Esophagus squamous epithelium (tissue), 5 donors: Measurements from ENCODE around the gene TSPAN5. TPM values are rescaled to one million over a fixed set of nuclear protein-coding genes. Genes with fewer than 3 reads are reported as not detected.
A peak's percentile ranks its signal among the peaks of the same experiment; 100 is the strongest.
"Not testable (repeated sequence)": the region's sequence is repeated elsewhere in the genome, so short reads cannot be mapped to it uniquely, and the experiment has no call there.

Experiments used
- DNase-seq: peaks from one replicate; lab custom pipeline; 2025; lab: John Stamatoyannopoulos, UW
- H3K27ac ChIP-seq, 4 donors: fragments of 200-600 bp; sonication (generic); one replicate each; pipeline ENCODE4 v1.5.1; 2016 to 2019; ENCODE audit warnings: mild to moderate bottlenecking in 1 of 4
- H3K27me3 ChIP-seq, 4 donors: fragments of 200-600 bp; sonication (generic); 1 replicate in 3 of 4; 2 replicates in 1 of 4; pipeline versions ENCODE4 v1.5.1 to v1.6.0; 2017 to 2021; ENCODE audit warnings: antibody characterized with exemption in 1 of 4
- H3K36me3 ChIP-seq, 3 donors: fragments of 200-600 bp; sonication (generic); one replicate each; pipeline ENCODE4 v1.5.1; 2016 to 2019
- H3K4me1 ChIP-seq, 3 donors: fragments of 200-600 bp; sonication (generic); one replicate each; pipeline ENCODE4 v1.5.1; 2017 to 2019
- H3K4me3 ChIP-seq, 4 donors: fragments of 200-600 bp; sonication (generic); 1 replicate in 3 of 4; 2 replicates in 1 of 4; pipeline ENCODE4 v1.5.1; 2016 to 2019; ENCODE audit warnings: mild to moderate bottlenecking in 2 of 4, moderate library complexity in 1 of 4
- H3K9me3 ChIP-seq, 3 donors: fragments of 200-600 bp; sonication (generic); one replicate each; pipeline ENCODE4 v1.5.1; 2016 to 2019
- CTCF ChIP-seq, 6 experiments: fragments of 450-650 bp in 4 of 6; fragments of 200-600 bp in 2 of 6; sonication (generic) in 2 of 6; IDR thresholded peaks; one replicate each; pipeline ENCODE4 v1.5.1; 2016 to 2019; ENCODE audit warnings: antibody characterized with exemption in 6 of 6, mild to moderate bottlenecking in 4 of 6, moderate library complexity in 4 of 6
- POLR2A ChIP-seq, 4 donors: fragments of 450-650 bp; IDR thresholded peaks; one replicate each; pipeline ENCODE4 v1.6.1; 2017; ENCODE audit warnings: antibody characterized with exemption in 4 of 4, mild to moderate bottlenecking in 4 of 4, moderate library complexity in 3 of 4
- WGBS, 2 donors: methylation state at CpG; one replicate each; pipeline ENCODE4 v1.1.5; 2018; 5-methylcytosine and 5-hydroxymethylcytosine counted together
- intact Hi-C: fragments of 100-400 bp; cut with DNase I; formaldehyde crosslinking; loops from one replicate; pipeline ENCODE4 v1.15.0; 2022
- total RNA-seq, 4 donors: library from RNA; depleted of rRNA; stranded (reverse); fragments of >200 nt; gene quantifications; one replicate each; pipeline ENCODE4 v1.1.0, GENCODE V29; 2016
- donor health status: DM: yes; HTN: yes; CAD: no.

Gene TSPAN5
- total RNA-seq, 4 donors from 2014 or later, result 10.9 to 19.0 (median 13.9) TPM

GRCh38 chr4:98462487-98462886, 195.9 kb downstream of the TSPAN5 start:
- Histone ChIP-seq H3K4me3 (no peak overlapping the region), H3K9me3 (no peaks in the 10 kb centered on the region), H3K27ac (no peak overlapping the region), H3K36me3 (no peaks in the 10 kb centered on the region), H3K27me3 (no peaks in the 10 kb centered on the region), H3K4me1 (peaks cover 0 to 7% (median 5%) of the 10 kb centered on the region in 3 donors)
- no peak for DNase-seq
- intact Hi-C loops, result loop anchor here (10.0 kb wide), 1 partner anchor 308 kb away; no protein-coding TSS in a partner anchor
- no peak for TF ChIP-seq CTCF (IDR thresholded peaks at IDR 0.05)
- TF ChIP-seq POLR2A (IDR thresholded peaks at IDR 0.05), result no peak

GRCh38 chr4:98461121-98461865, 197.1 kb downstream of the TSPAN5 start:
- not testable (repeated sequence) for H3K27me3 ChIP-seq, H3K9me3 ChIP-seq, H3K36me3 ChIP-seq, H3K4me1 ChIP-seq, H3K4me3 ChIP-seq, H3K27ac ChIP-seq, DNase-seq
- intact Hi-C loops, result loop anchor here (10.0 kb wide), 1 partner anchor 306 kb away; no protein-coding TSS in a partner anchor
- WGBS, 2 donors, result 85 to 88% methylated on average over 2 of the region's 2 CpGs

- not testable (repeated sequence) for H3K27me3 ChIP-seq, H3K4me1 ChIP-seq, DNase-seq, H3K27ac ChIP-seq, H3K36me3 ChIP-seq, H3K4me3 ChIP-seq, H3K9me3 ChIP-seq
- 87 to 94% methylated on average over 9 of the region's 9 CpGs for WGBS, 2 donors
- intact Hi-C loops, result loop anchor here (10.0 kb wide), 1 partner anchor 397 kb away; no protein-coding TSS in a partner anchor
These were observed 201.0 kb downstream of the TSPAN5 start for GRCh38 chr4:98457422-98457821.

- Histone ChIP-seq H3K9me3 (peaks cover 0 to 6% (median 0%) of the 10 kb centered on the region in 3 donors), H3K4me1 (peaks cover 0 to 15% (median 2%) of the 10 kb centered on the region in 3 donors), H3K4me3 (no peak overlapping the region), H3K27me3 (no peaks in the 10 kb centered on the region), H3K36me3 (no peaks in the 10 kb centered on the region), H3K27ac (no peak overlapping the region)
- DNase-seq, result no peak
- 83 to 84% methylated on average over 3 of the region's 3 CpGs for whole genome bisulfite sequencing, 2 donors
- TF ChIP-seq CTCF (IDR thresholded peaks at IDR 0.05) (no peak), POLR2A (IDR thresholded peaks at IDR 0.05) (no peak)
- intact Hi-C loops, result loop anchor here (10.0 kb wide), 1 partner anchor 403 kb away; no protein-coding TSS in a partner anchor
These were observed 206.3 kb downstream of the TSPAN5 start for GRCh38 chr4:98452091-98452490.

- peaks cover 0 to 24% (median 8%) of the 10 kb centered on the region in 3 donors for H3K4me1 ChIP-seq
- peaks cover 0 to 6% (median 0%) of the 10 kb centered on the region in 3 donors for H3K9me3 ChIP-seq
- H3K27me3 ChIP-seq, result no peaks in the 10 kb centered on the region
- H3K4me3 ChIP-seq, result no peak overlapping the region
- TF ChIP-seq POLR2A (IDR thresholded peaks at IDR 0.05), result no peak
- TF ChIP-seq CTCF (IDR thresholded peaks at IDR 0.05), result no peak
- no peak overlapping the region for H3K27ac ChIP-seq
- no peak for DNase-seq
- H3K36me3 ChIP-seq, result peaks cover 0 to 7% (median 0%) of the 10 kb centered on the region in 3 donors
- intact Hi-C loops, result no loop called here
These were observed 209.5 kb downstream of the TSPAN5 start for GRCh38 chr4:98448908-98449307.

- intact Hi-C loops, result no loop called here
- peak overlapping the region in 2 of 4 donors; percentile 12 to 56 for H3K27ac ChIP-seq
- peaks cover 0 to 18% (median 0%) of the 10 kb centered on the region in 3 donors for H3K36me3 ChIP-seq
- H3K4me1 ChIP-seq, result peaks cover 0 to 24% (median 8%) of the 10 kb centered on the region in 3 donors
- no peak overlapping the region for H3K4me3 ChIP-seq
- WGBS, 2 donors, result 81 to 84% methylated on average over 5 of the region's 5 CpGs
- TF ChIP-seq POLR2A (IDR thresholded peaks at IDR 0.05), result no peak
- TF ChIP-seq CTCF (IDR thresholded peaks at IDR 0.05), result no peak
- DNase-seq, result no peak
- H3K27me3 ChIP-seq, result no peaks in the 10 kb centered on the region
- peaks cover 0 to 5% (median 0%) of the 10 kb centered on the region in 3 donors for H3K9me3 ChIP-seq
These were observed 210.8 kb downstream of the TSPAN5 start for GRCh38 chr4:98447648-98448047.
